ENCODE data around the gene EDAR. TPM values are rescaled to one million over a fixed set of nuclear protein-coding genes. Genes with fewer than 3 reads are reported as not detected.

EDAR gene
- total RNA-seq, 4 donors from 2014 or later = not detected

DNA sequence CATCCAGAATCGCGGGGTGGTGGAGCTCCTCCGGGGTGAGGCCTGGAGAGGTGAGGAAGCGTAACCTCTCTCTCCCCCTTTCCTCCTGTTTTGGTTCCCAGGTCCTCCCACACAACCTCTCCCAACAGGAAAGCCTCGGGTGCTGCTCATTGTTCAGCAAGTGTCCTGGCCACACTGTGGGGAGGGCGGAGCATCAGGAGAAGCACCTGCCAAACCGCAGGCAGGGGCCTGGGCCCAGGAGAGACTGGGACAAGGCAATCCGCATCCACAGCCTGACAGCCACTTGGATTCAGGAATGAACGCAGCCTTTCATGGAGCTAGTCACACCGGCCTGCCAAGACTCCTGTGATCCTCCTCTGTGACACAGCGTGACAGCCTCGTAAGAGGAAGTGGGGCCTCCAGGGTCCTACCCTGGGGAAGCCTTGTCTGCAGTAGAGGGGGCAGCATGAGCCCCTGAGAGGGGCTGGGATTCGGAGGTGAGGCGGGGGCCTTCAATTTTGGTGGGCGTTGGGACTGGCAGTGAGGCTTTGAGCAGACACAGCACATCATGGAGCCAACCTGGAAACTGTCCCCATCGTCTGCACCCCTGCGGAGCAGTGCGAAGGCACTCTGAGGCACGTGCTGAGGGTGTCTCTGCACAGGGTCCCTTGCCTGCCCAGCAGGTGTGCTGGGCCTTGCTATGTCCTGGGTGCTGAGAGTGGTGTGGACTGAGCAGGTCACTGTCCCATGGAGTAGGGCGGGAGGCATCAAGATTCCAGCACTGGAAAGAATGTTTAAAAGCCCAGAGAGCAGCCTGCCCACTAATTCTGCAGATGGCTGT is 62.2 kb downstream of the EDAR start:
- intact Hi-C loops (cut with DNase I; ENCODE audit: low total_unique reads) (no loop called here), in situ Hi-C loops (cut with MboI; ENCODE audit: low sequenced_read_pairs in 4 of 4) (no loop called here)
- Histone ChIP-seq H3K4me1 (no peaks in the 10 kb centered on the region), H3K27ac (no peak overlapping the region), H3K4me3 (no peak overlapping the region), H3K36me3 (no peaks in the 10 kb centered on the region), H3K9me3 (no peaks in the 10 kb centered on the region), H3K27me3 (no peaks in the 10 kb centered on the region)
- TF ChIP-seq POLR2A (IDR thresholded peaks at IDR 0.05) = no peak
- TF ChIP-seq, protein P1, sequence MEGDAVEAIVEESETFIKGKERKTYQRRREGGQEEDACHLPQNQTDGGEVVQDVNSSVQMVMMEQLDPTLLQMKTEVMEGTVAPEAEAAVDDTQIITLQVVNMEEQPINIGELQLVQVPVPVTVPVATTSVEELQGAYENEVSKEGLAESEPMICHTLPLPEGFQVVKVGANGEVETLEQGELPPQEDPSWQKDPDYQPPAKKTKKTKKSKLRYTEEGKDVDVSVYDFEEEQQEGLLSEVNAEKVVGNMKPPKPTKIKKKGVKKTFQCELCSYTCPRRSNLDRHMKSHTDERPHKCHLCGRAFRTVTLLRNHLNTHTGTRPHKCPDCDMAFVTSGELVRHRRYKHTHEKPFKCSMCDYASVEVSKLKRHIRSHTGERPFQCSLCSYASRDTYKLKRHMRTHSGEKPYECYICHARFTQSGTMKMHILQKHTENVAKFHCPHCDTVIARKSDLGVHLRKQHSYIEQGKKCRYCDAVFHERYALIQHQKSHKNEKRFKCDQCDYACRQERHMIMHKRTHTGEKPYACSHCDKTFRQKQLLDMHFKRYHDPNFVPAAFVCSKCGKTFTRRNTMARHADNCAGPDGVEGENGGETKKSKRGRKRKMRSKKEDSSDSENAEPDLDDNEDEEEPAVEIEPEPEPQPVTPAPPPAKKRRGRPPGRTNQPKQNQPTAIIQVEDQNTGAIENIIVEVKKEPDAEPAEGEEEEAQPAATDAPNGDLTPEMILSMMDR (IDR thresholded peaks at IDR 0.05 in 4 of 5, conservative IDR thresholded peaks at IDR 0.05 in 1 of 5) = no peak
- DNase-seq (no peak), ATAC-seq (no peak)

- in situ Hi-C loops (cut with MboI; ENCODE audit: low sequenced_read_pairs in 4 of 4) = no loop called here
- H3K27ac ChIP-seq = no peak overlapping the region
Observed at GRCh38 chr2:108925735-108926134, 63.3 kb downstream of the EDAR start.

DNA sequence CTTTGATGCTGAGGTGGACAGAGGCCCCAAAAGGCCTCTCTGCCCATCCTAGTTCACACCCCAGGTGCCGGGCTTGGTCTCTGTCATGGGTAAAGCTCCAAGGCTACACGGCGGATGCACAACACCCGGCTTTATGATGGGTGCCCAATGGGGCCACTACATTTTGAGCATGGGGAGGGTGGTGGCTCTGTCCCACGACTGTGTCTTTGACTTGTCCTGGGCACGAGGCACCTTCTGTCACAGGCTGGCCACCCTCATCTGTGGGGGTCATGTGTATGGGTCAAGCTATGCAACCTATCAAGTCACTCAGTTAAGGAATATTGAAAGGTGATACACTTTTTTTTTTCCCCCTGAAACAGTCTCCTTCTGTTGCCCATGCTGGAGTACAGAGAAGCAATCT is 63.7 kb downstream of the EDAR start:
- no peak overlapping the region for H3K4me3 ChIP-seq
- DNase-seq = no peak
- H3K4me1 ChIP-seq = no peaks in the 10 kb centered on the region
- in situ Hi-C loops (cut with MboI; ENCODE audit: low sequenced_read_pairs in 4 of 4) (no loop called here), intact Hi-C loops (cut with DNase I; ENCODE audit: low total_unique reads) (no loop called here)
- TF ChIP-seq POLR2A (IDR thresholded peaks at IDR 0.05) = no peak
- TF ChIP-seq, protein P1 (IDR thresholded peaks at IDR 0.05 in 4 of 5, conservative IDR thresholded peaks at IDR 0.05 in 1 of 5) = no peak
- no peak overlapping the region for H3K27ac ChIP-seq
- ATAC-seq = no peak
- H3K36me3 ChIP-seq = no peaks in the 10 kb centered on the region
- no peaks in the 10 kb centered on the region for H3K27me3 ChIP-seq
- H3K9me3 ChIP-seq = no peaks in the 10 kb centered on the region

More at GRCh38 chr2:108925735-108926134, 63.3 kb downstream of the EDAR start:
- Histone ChIP-seq H3K36me3 (no peaks in the 10 kb centered on the region), H3K4me3 (no peak overlapping the region), H3K27me3 (no peaks in the 10 kb centered on the region), H3K4me1 (no peaks in the 10 kb centered on the region), H3K9me3 (no peaks in the 10 kb centered on the region)
- ATAC-seq (no peak), DNase-seq (no peak)
- TF ChIP-seq POLR2A (IDR thresholded peaks at IDR 0.05) = no peak
- TF ChIP-seq, protein P1 (IDR thresholded peaks at IDR 0.05 in 4 of 5, conservative IDR thresholded peaks at IDR 0.05 in 1 of 5) = no peak
- intact Hi-C loops (cut with DNase I; ENCODE audit: low total_unique reads) = no loop called here

DNA sequence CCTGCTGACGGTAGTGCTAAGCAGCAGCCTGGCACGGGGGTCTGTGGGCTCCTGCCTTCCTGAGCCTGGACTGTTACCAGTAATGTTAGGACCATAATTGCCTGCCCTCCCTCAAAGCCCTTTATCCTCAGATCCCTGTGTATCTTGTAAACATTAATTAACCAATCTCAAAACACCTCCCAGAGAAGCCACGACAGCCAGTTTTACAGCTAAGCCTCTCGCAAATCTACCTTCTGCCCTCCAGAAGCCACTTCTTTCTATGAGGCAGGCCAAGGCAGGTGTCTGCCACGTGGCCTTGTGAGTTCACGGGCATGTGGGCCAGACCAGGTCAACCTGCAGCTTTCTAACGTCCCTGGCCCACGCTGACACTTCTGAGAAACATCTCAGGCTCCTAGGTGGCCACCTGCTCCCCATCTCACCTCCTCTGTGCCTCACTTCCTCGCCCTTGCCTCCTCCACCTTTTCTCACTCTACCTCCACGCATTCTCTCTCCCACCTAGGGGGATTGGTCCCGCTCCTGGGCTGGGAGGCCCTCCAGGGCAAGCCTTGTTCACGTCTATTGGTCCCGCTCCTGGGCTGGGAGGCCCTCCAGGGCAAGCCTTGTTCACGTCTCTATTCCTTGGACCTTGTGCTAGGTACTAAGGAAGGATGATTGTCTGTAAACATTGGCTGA is 64.3 kb downstream of the EDAR start:
- in situ Hi-C loops (cut with MboI; ENCODE audit: low sequenced_read_pairs in 4 of 4) (no loop called here), intact Hi-C loops (cut with DNase I; ENCODE audit: low total_unique reads) (no loop called here)
- Histone ChIP-seq H3K36me3 (no peaks in the 10 kb centered on the region), H3K4me1 (no peaks in the 10 kb centered on the region), H3K27ac (no peak overlapping the region), H3K4me3 (no peak overlapping the region), H3K27me3 (no peaks in the 10 kb centered on the region), H3K9me3 (no peaks in the 10 kb centered on the region)
- no peak for DNase-seq
- no peak for ATAC-seq
- no peak for TF ChIP-seq POLR2A (IDR thresholded peaks at IDR 0.05)
- TF ChIP-seq, protein P1 (IDR thresholded peaks at IDR 0.05 in 4 of 5, conservative IDR thresholded peaks at IDR 0.05 in 1 of 5) = no peak

Data from gastrocnemius medialis (tissue), 4 donors.